WTC11 (cell line): Measurements from ENCODE around the gene LRRC34. TPM values are rescaled to one million over a fixed set of nuclear protein-coding genes. Genes with fewer than 3 reads are reported as not detected.

Experiments used
- ATAC-seq: fragments of 200-7000 bp; cut with Tn5 transposase; 2 replicates; pipeline ENCODE4 v1.10.0; 2021; ENCODE audit warnings: mild to moderate bottlenecking, moderate library complexity
- CTCF ChIA-PET: fragments of 300-600 bp; sonication (Branson Sonifier 250); formaldehyde crosslinking; loops from one replicate; lab custom pipeline; 2021; ENCODE audit warnings: antibody characterized with exemption; lab: Charles Lee
- POLR2A ChIA-PET: fragments of 350-600 bp; sonication (Branson Sonifier 250); formaldehyde crosslinking; loops from one replicate; lab custom pipeline; 2021; ENCODE audit warnings: antibody characterized with exemption; lab: Charles Lee
- DNase-seq: peaks from one replicate; pipeline ENCODE4 v3.0.0; 2021; ENCODE audit warnings: low spot score
- H3K27ac Mint-ChIP-seq: 2 replicates; pipeline ENCODE4 v1.8.0; 2021; ENCODE audit warnings: mixed read lengths
- H3K27me3 Mint-ChIP-seq: 2 replicates; pipeline ENCODE4 v1.8.0; 2021; ENCODE audit warnings: low read depth, mild to moderate bottlenecking, moderate library complexity, mixed read lengths
- H3K36me3 Mint-ChIP-seq: 2 replicates; pipeline ENCODE4 v1.8.0; 2021; ENCODE audit warnings: mixed read lengths
- H3K4me1 Mint-ChIP-seq: 2 replicates; pipeline ENCODE4 v1.8.0; 2022; ENCODE audit warnings: mixed read lengths
- H3K4me3 Mint-ChIP-seq: 2 replicates; pipeline ENCODE4 v1.8.0; 2021; ENCODE audit warnings: mild to moderate bottlenecking, moderate library complexity, mixed read lengths
- H3K9me3 Mint-ChIP-seq: 2 replicates; pipeline ENCODE4 v1.8.0; 2021; ENCODE audit warnings: mixed read lengths
- AR ChIP-seq: fragments of 250-450 bp; sonication (Bioruptor Pico); IDR thresholded peaks from 2 replicates; pipeline ENCODE4 v1.9.0; 2021; ENCODE audit warnings: mild to moderate bottlenecking
- ATF1 ChIP-seq: sonication (generic); formaldehyde crosslinking; IDR thresholded peaks from 2 replicates; pipeline ENCODE4 v1.8.1; 2023; ENCODE audit warnings: mild to moderate bottlenecking, moderate library complexity, missing genetic modification reagents
- ATF6 ChIP-seq: sonication (generic); formaldehyde crosslinking; IDR thresholded peaks from 2 replicates; pipeline ENCODE4 v1.8.1; 2023; ENCODE audit warnings: mild to moderate bottlenecking, missing genetic modification reagents
- EMX1 ChIP-seq: fragments of 250-450 bp; sonication (Bioruptor Pico); IDR thresholded peaks from 2 replicates; pipeline ENCODE4 v1.8.0; 2021; ENCODE audit warnings: mild to moderate bottlenecking
- GTF2I ChIP-seq: fragments of 250-450 bp; sonication (Bioruptor Pico); conservative IDR thresholded peaks from 2 replicates; pipeline ENCODE4 v1.4.0; 2021; ENCODE audit warnings: mild to moderate bottlenecking
- IRF2 ChIP-seq: sonication (generic); formaldehyde crosslinking; IDR thresholded peaks from 2 replicates; pipeline ENCODE4 v1.8.0; 2022; ENCODE audit warnings: low read depth, missing genetic modification reagents, borderline replicate concordance
- MXD4 ChIP-seq: fragments of 250-450 bp; sonication (Bioruptor Pico); IDR thresholded peaks from 2 replicates; pipeline ENCODE4 v1.8.0; 2021; ENCODE audit warnings: mild to moderate bottlenecking, moderate library complexity, borderline replicate concordance
- MYBL2 ChIP-seq: sonication (generic); formaldehyde crosslinking; IDR thresholded peaks from 2 replicates; pipeline ENCODE4 v1.8.1; 2023; ENCODE audit warnings: mild to moderate bottlenecking, moderate library complexity, missing genetic modification reagents
- NR1H2 ChIP-seq: sonication (generic); formaldehyde crosslinking; IDR thresholded peaks from 2 replicates; pipeline ENCODE4 v1.9.0; 2021; ENCODE audit warnings: mild to moderate bottlenecking, moderate library complexity, missing genetic modification reagents
- NR2C2 ChIP-seq: sonication (generic); formaldehyde crosslinking; IDR thresholded peaks from 2 replicates; pipeline ENCODE4 v1.8.0; 2022; ENCODE audit warnings: mild to moderate bottlenecking, missing genetic modification reagents
- NR3C1 ChIP-seq: sonication (generic); formaldehyde crosslinking; conservative IDR thresholded peaks from 2 replicates; pipeline ENCODE4 v1.8.1; 2023; ENCODE audit warnings: low read depth, mild to moderate bottlenecking, missing genetic modification reagents
- PREB ChIP-seq: sonication (generic); formaldehyde crosslinking; IDR thresholded peaks from 2 replicates; pipeline ENCODE4 v1.8.1; 2022; ENCODE audit warnings: mild to moderate bottlenecking, missing genetic modification reagents, moderate library complexity, borderline replicate concordance
- PRRX2 ChIP-seq: fragments of 250-450 bp; sonication (Bioruptor Pico); IDR thresholded peaks from 2 replicates; pipeline ENCODE4 v1.8.0; 2021; ENCODE audit warnings: mild to moderate bottlenecking
- SMAD3 ChIP-seq: sonication (generic); formaldehyde crosslinking; IDR thresholded peaks from 2 replicates; pipeline ENCODE4 v1.8.0; 2022; ENCODE audit warnings: missing genetic modification reagents, mild to moderate bottlenecking, borderline replicate concordance
- SP1 ChIP-seq: sonication (generic); formaldehyde crosslinking; conservative IDR thresholded peaks from 2 replicates; pipeline ENCODE4 v1.8.1; 2022; ENCODE audit warnings: missing genetic modification reagents
- TCF7 ChIP-seq: sonication (generic); formaldehyde crosslinking; IDR thresholded peaks from 2 replicates; pipeline ENCODE4 v1.8.0; 2022; ENCODE audit warnings: mild to moderate bottlenecking, low read depth, missing genetic modification reagents, moderate library complexity
- TEAD4 ChIP-seq: sonication (generic); formaldehyde crosslinking; IDR thresholded peaks from 2 replicates; pipeline ENCODE4 v1.8.0; 2022; ENCODE audit warnings: mild to moderate bottlenecking, missing genetic modification reagents
- TP53 ChIP-seq: sonication (generic); formaldehyde crosslinking; IDR thresholded peaks from 2 replicates; pipeline ENCODE4 v1.8.1; 2023; ENCODE audit warnings: mild to moderate bottlenecking, missing genetic modification reagents
- ZBTB43 ChIP-seq: sonication (generic); formaldehyde crosslinking; IDR thresholded peaks from 2 replicates; pipeline ENCODE4 v1.8.1; 2023; ENCODE audit warnings: mild to moderate bottlenecking, missing genetic modification reagents
- ZNF219 ChIP-seq: sonication (generic); formaldehyde crosslinking; IDR thresholded peaks from 2 replicates; pipeline ENCODE4 v1.8.0; 2023; ENCODE audit warnings: missing genetic modification reagents, mild to moderate bottlenecking, borderline replicate concordance
- ZNF423 ChIP-seq: fragments of 250-450 bp; sonication (Bioruptor Pico); IDR thresholded peaks from 2 replicates; pipeline ENCODE4 v2.1.2; 2022; ENCODE audit warnings: mild to moderate bottlenecking, moderate library complexity
- ZNF512 ChIP-seq: sonication (generic); formaldehyde crosslinking; IDR thresholded peaks from 2 replicates; pipeline ENCODE4 v1.8.1; 2022; ENCODE audit warnings: missing genetic modification reagents, borderline replicate concordance
- ZNF671 ChIP-seq: fragments of 250-450 bp; sonication (Bioruptor Pico); IDR thresholded peaks from 2 replicates; pipeline ENCODE4 v1.8.0; 2021; ENCODE audit warnings: mild to moderate bottlenecking
- total RNA-seq: library from RNA; stranded (reverse); gene quantifications from 3 replicates; pipeline ENCODE4 v1.2.3, GENCODE V29; 2021

Gene LRRC34
- total RNA-seq, 1 experiment from 2014 or later, result 8.3 TPM

GRCh38 chr3:169790219-169790618, 22.5 kb downstream of the LRRC34 start (continued):
- no peak for TF ChIP-seq GTF2I (CRISPR knock-in tag)
- no peak for TF ChIP-seq EMX1 (CRISPR knock-in tag)
- no peak for TF ChIP-seq MYBL2 (CRISPR knock-in tag)
- TF ChIP-seq PREB (CRISPR knock-in tag), result no peak
- no peak for TF ChIP-seq ZNF423

- Mint-ChIP-seq H3K36me3 (peaks cover 31% of the 10 kb centered on the region), H3K4me1 (no peaks in the 10 kb centered on the region), H3K4me3 (no peak overlapping the region), H3K27ac (no peak overlapping the region), H3K9me3 (no peaks in the 10 kb centered on the region), H3K27me3 (no peaks in the 10 kb centered on the region)
- ChIA-PET CTCF (no interaction called here), POLR2A (no interaction called here)
- DNase-seq, result no peak
- TF ChIP-seq SP1 (CRISPR knock-in tag), result no peak
- TF ChIP-seq ATF1 (CRISPR knock-in tag), result no peak
- TF ChIP-seq NR3C1 (CRISPR knock-in tag), result no peak
- TF ChIP-seq ZBTB43 (CRISPR knock-in tag), result no peak
- TF ChIP-seq AR (CRISPR knock-in tag), result no peak
- no peak for ATAC-seq
Observed at GRCh38 chr3:169787791-169788190, 24.9 kb downstream of the LRRC34 start.

- TF ChIP-seq ZNF512 (CRISPR knock-in tag) (no peak), IRF2 (CRISPR knock-in tag) (no peak)
- Mint-ChIP-seq H3K27ac (no peak overlapping the region), H3K36me3 (peaks cover 35% of the 10 kb centered on the region), H3K9me3 (no peaks in the 10 kb centered on the region), H3K27me3 (no peaks in the 10 kb centered on the region), H3K4me3 (no peak overlapping the region), H3K4me1 (no peaks in the 10 kb centered on the region)
- ChIA-PET CTCF (no interaction called here), POLR2A (no interaction called here)
- no peak for DNase-seq
- no peak for ATAC-seq
Observed at GRCh38 chr3:169787120-169787519, 25.6 kb downstream of the LRRC34 start.

- H3K4me3 Mint-ChIP-seq, result no peak overlapping the region
- no peaks in the 10 kb centered on the region for H3K9me3 Mint-ChIP-seq
- no peak overlapping the region for H3K27ac Mint-ChIP-seq
- H3K27me3 Mint-ChIP-seq, result no peaks in the 10 kb centered on the region
- peaks cover 65% of the 10 kb centered on the region for H3K36me3 Mint-ChIP-seq
- H3K4me1 Mint-ChIP-seq, result peaks cover 4% of the 10 kb centered on the region; the same call in 1 of the 2 replicates
- POLR2A ChIA-PET, result no interaction called here
- ATAC-seq (no peak), DNase-seq (no peak)
- CTCF ChIA-PET, result no interaction called here
- TF ChIP-seq PRRX2 (CRISPR knock-in tag), result no peak
- no peak for TF ChIP-seq NR1H2 (CRISPR knock-in tag)
- no peak for TF ChIP-seq NR2C2 (CRISPR knock-in tag)
- TF ChIP-seq TCF7 (CRISPR knock-in tag), result no peak
- TF ChIP-seq ATF6 (CRISPR knock-in tag), result no peak
- TF ChIP-seq ZNF219, result no peak
- no peak for TF ChIP-seq NR3C1 (CRISPR knock-in tag)
- no peak for TF ChIP-seq ATF1 (CRISPR knock-in tag)
- no peak for TF ChIP-seq TEAD4 (CRISPR knock-in tag)
- TF ChIP-seq ZNF671 (CRISPR knock-in tag), result no peak
- no peak for TF ChIP-seq MXD4
- no peak for TF ChIP-seq TP53 (CRISPR knock-in tag)
- no peak for TF ChIP-seq SMAD3 (CRISPR knock-in tag)
Observed at GRCh38 chr3:169781209-169781855, 31.4 kb downstream of the LRRC34 start.
